GM18867 (cell line): ENCODE data around the gene APOBEC3A.
"Not testable (repeated sequence)": the region's sequence is repeated elsewhere in the genome, so short reads cannot be mapped to it uniquely, and the experiment has no call there.

Experiments
- ATAC-seq: cut with Tn5 transposase; IDR thresholded peaks from one replicate; pipeline ENCODE4 v1.9.1; 2021; ENCODE audit warnings: mild to moderate bottlenecking, moderate library complexity; ENCODE audit not compliant: unreplicated experiment

Gene APOBEC3A

GRCh38 chr22:38957808-38958650 lies 620 bp downstream of the APOBEC3A start:
- no peak for ATAC-seq

GRCh38 chr22:38958651-38958943 lies 1.2 kb downstream of the APOBEC3A start:
- ATAC-seq: not testable (repeated sequence)

- ATAC-seq: no peak
These were observed 2.2 kb downstream of the APOBEC3A start for GRCh38 chr22:38959590-38959989.

- not testable (repeated sequence) for ATAC-seq
These were observed 3.3 kb downstream of the APOBEC3A start for GRCh38 chr22:38960673-38961072.

GRCh38 chr22:38963291-38963738 lies 5.9 kb downstream of the APOBEC3A start:
- ATAC-seq: not testable (repeated sequence)

GRCh38 chr22:38963872-38964271 lies 6.5 kb downstream of the APOBEC3A start:
- no peak for ATAC-seq

- no peak for ATAC-seq
These were observed 6.9 kb downstream of the APOBEC3A start for GRCh38 chr22:38964306-38964705.

GRCh38 chr22:38964989-38965388 lies 7.6 kb downstream of the APOBEC3A start:
- no peak for ATAC-seq

GRCh38 chr22:38965614-38966379 lies 8.4 kb downstream of the APOBEC3A start:
- no peak for ATAC-seq

GRCh38 chr22:38966380-38966702 lies 8.9 kb downstream of the APOBEC3A start:
- ATAC-seq: no peak

GRCh38 chr22:38966942-38967341 lies 9.5 kb downstream of the APOBEC3A start:
- ATAC-seq: no peak

- ATAC-seq: no peak
These were observed 10.3 kb downstream of the APOBEC3A start for GRCh38 chr22:38967451-38968450.

GRCh38 chr22:38968801-38969200 lies 11.4 kb downstream of the APOBEC3A start:
- ATAC-seq: no peak

GRCh38 chr22:38970551-38970950 lies 13.1 kb downstream of the APOBEC3A start:
- ATAC-seq: no peak

- no peak for ATAC-seq
These were observed 13.8 kb downstream of the APOBEC3A start for GRCh38 chr22:38971202-38971601.

- ATAC-seq: no peak
These were observed 14.4 kb downstream of the APOBEC3A start for GRCh38 chr22:38971791-38972190.

GRCh38 chr22:38972558-38972957 lies 15.1 kb downstream of the APOBEC3A start:
- no peak for ATAC-seq

- no peak for ATAC-seq
These were observed 16.1 kb downstream of the APOBEC3A start for GRCh38 chr22:38973289-38974169.

- ATAC-seq: no peak
These were observed 16.9 kb downstream of the APOBEC3A start for GRCh38 chr22:38974170-38974825.

GRCh38 chr22:38974826-38975175 lies 17.4 kb downstream of the APOBEC3A start:
- ATAC-seq: no peak
